Heart left ventricle (tissue), 16 donors: Measurements from ENCODE around the gene CD22. TPM values are rescaled to one million over a fixed set of nuclear protein-coding genes. Genes with fewer than 3 reads are reported as not detected.
A peak's percentile ranks its signal among the peaks of the same experiment; 100 is the strongest.

ENCODE experiments used
- ATAC-seq, 4 donors: fragments of 200-7000 bp; cut with Tn5 transposase; one replicate each; pipeline ENCODE4 v1.9.1; 2020 to 2022; ENCODE audit warnings: moderate library complexity in 4 of 4, mild to moderate bottlenecking in 3 of 4, moderate number of reproducible peaks in 1 of 4
- DNase-seq, 5 donors: peaks; one replicate each; pipeline ENCODE4 v3.0.0-alpha.2; 2020
- H3K27ac ChIP-seq, 12 donors: fragments of 200-600 bp; sonication (generic) in 4 of 12; one replicate each; pipeline versions ENCODE4 v1.5.0 to v1.8.0; 2016 to 2022; ENCODE audit warnings: mild to moderate bottlenecking in 2 of 12
- H3K27me3 ChIP-seq, 9 donors: fragments of 200-600 bp; sonication (generic) in 2 of 9; one replicate each; pipeline versions ENCODE4 v1.5.1 to v1.8.0; 2016 to 2022; ENCODE audit warnings: mild to moderate bottlenecking in 3 of 9
- H3K36me3 ChIP-seq, 9 donors: fragments of 200-600 bp; sonication (generic) in 2 of 9; one replicate each; pipeline versions ENCODE4 v1.5.0 to v1.8.0; 2018 to 2022; ENCODE audit warnings: mild to moderate bottlenecking in 2 of 9
- H3K4me1 ChIP-seq, 12 donors: fragments of 200-600 bp; sonication (generic) in 4 of 12; one replicate each; pipeline versions ENCODE4 v1.5.0 to v1.8.0; 2016 to 2022; ENCODE audit warnings: mild to moderate bottlenecking in 3 of 12
- H3K4me3 ChIP-seq, 12 donors: fragments of 200-600 bp; sonication (generic) in 4 of 12; one replicate each; pipeline versions ENCODE4 v1.5.0 to v1.8.0; 2017 to 2022; ENCODE audit warnings: mild to moderate bottlenecking in 9 of 12, moderate library complexity in 4 of 12
- H3K9me3 ChIP-seq, 12 donors: fragments of 200-600 bp; sonication (generic) in 4 of 12; one replicate each; pipeline versions ENCODE4 v1.5.0 to v1.8.0; 2016 to 2022; ENCODE audit warnings: mild to moderate bottlenecking in 1 of 12
- CTCF ChIP-seq, 12 donors: fragments of 200-600 bp; sonication (generic) in 4 of 12; IDR thresholded peaks; one replicate each; pipeline versions ENCODE4 v1.5.0 to v1.8.0; 2018 to 2022; ENCODE audit warnings: antibody characterized with exemption in 12 of 12, mild to moderate bottlenecking in 5 of 12
- POLR2A ChIP-seq, 2 donors: fragments of 450-650 bp; IDR thresholded peaks; one replicate each; pipeline ENCODE4 v1.6.1; 2017; ENCODE audit warnings: antibody characterized with exemption in 2 of 2, mild to moderate bottlenecking in 2 of 2, moderate library complexity in 2 of 2
- WGBS, 4 donors: extraction: QIAGEN DNeasy Blood & Tissue Kit in 2 of 4; methylation state at CpG; one replicate each; pipeline versions ENCODE4 v1.1.5 to v1.1.7; 2013 to 2018; 5-methylcytosine and 5-hydroxymethylcytosine counted together
- intact Hi-C, 10 donors: fragments of 100-400 bp; cut with DNase I; formaldehyde crosslinking; loops; one replicate each; pipeline versions ENCODE4 v1.11.1 to v1.14.2; 2022
- polyA plus RNA-seq, 2 donors: library from polyadenylated mRNA; stranded (reverse); fragments of 200-250 nt; gene quantifications; one replicate each; pipeline ENCODE4 v1.2.3, GENCODE V29; 2013
- total RNA-seq, 9 donors: library from RNA; depleted of rRNA in 2 of 9; stranded (reverse); fragments of >200 nt in 2 of 9; fragmentation: NEBNext Ultra II Directional in 3 of 9; extraction: Animal tissue kit (Norgen Biotek cat#: 25700) in 3 of 9; gene quantifications; one replicate each; pipeline versions ENCODE4 v1.1.0 to v1.2.4, GENCODE V29; 2016 to 2023
- donor health status: ischemic (EF 13 %, LVEDD 7.1; RV severe dilation, severe dysfunction).
- donor health status: healthy with polysubstance abuse.
- donor health status: DM: no; HTN: yes; CAD: no.
- donor health status: DM: no; HTN: no; CAD: no.
- donor health status: ischemic (EF 25% LVEDD 6.9; RV normal size, moderate dysfunction).
- donor health status: ischemic (EF 25% LVEDD 5.7; RV mildly dilated, moderate dysfunction).
- donor health status: healthy.
- donor health status: DM: yes; HTN: yes; CAD: no.
- donor health status: ischemic (EF 35%, LVEDD 5.7; RV mildly dilated, moderate dysfunction).
- donor health status: nonischemic (EF 11% LVEDD 7.7; RV severe dilation, severe dysfunction).
- donor health status: DM: yes; HTN: yes; CAD: no.
- donor health status: PGD.
- donor health status: ischemic (EF 29% LVEDD 5.4; RV normal size, mild dysfunction).
- donor health status: nonischemic (EF 23%, LVEDD 6.1; RV moderate dilation, normal function).

Gene CD22
- total and polyA plus RNA-seq, 11 donors, result 0.11 to 3.3 (median 1.0) TPM; not detected in 2

GRCh38 chr19:35347171-35347929, 18.4 kb downstream of the CD22 start, which contains the start of gene FFAR1:
TSS of gene FFAR1 (plus strand) at chr19:35347902. CDS start at chr19:35351552, 3,650 bp downstream.
- Histone ChIP-seq H3K4me3 (no peak within 1 kb of the TSS), H3K27ac (peak within 1 kb of the TSS in 1 of 12 donors; percentile 84), H3K27me3 (peaks cover 0 to 9% (median 0%) of the 10 kb centered on the region in 9 donors), H3K9me3 (no peaks in the 10 kb centered on the region), H3K36me3 (no peaks in the 10 kb centered on the region), H3K4me1 (peaks cover 0 to 26% (median 0%) of the 10 kb centered on the region in 12 donors)
- intact Hi-C loops, result no loop called here
- TF ChIP-seq CTCF (IDR thresholded peaks at IDR 0.05) (no peak), POLR2A (IDR thresholded peaks at IDR 0.05) (no peak)
- DNase-seq (peak in 2 of 5 donors; percentile 28 to 37), ATAC-seq (peak in 1 of 4 donors; percentile 49)
- 67 to 70% (median 68%) methylated on average over 18 of the region's 18 CpGs for WGBS, 4 donors

GRCh38 chr19:35347930-35348298, 18.9 kb downstream of the CD22 start:
- no peaks in the 10 kb centered on the region for H3K36me3 ChIP-seq
- 78 to 85% (median 83%) methylated on average over 7 of the region's 7 CpGs for WGBS, 4 donors
- DNase-seq, result peak in 1 of 5 donors; percentile 4
- no peak overlapping the region for H3K4me3 ChIP-seq
- H3K27me3 ChIP-seq, result peaks cover 0 to 9% (median 0%) of the 10 kb centered on the region in 9 donors
- TF ChIP-seq POLR2A (IDR thresholded peaks at IDR 0.05), result no peak
- no peaks in the 10 kb centered on the region for H3K9me3 ChIP-seq
- H3K27ac ChIP-seq, result peak overlapping the region in 1 of 12 donors; percentile 84
- intact Hi-C loops, result no loop called here
- peaks cover 0 to 31% (median 0%) of the 10 kb centered on the region in 12 donors for H3K4me1 ChIP-seq
- no peak for ATAC-seq

GRCh38 chr19:35348911-35349611, 20.1 kb downstream of the CD22 start:
- intact Hi-C loops, result no loop called here
- Histone ChIP-seq H3K36me3 (no peaks in the 10 kb centered on the region), H3K27me3 (peaks cover 0 to 9% (median 0%) of the 10 kb centered on the region in 9 donors), H3K4me1 (peaks cover 0 to 32% (median 0%) of the 10 kb centered on the region in 12 donors), H3K27ac (no peak overlapping the region), H3K4me3 (no peak overlapping the region), H3K9me3 (no peaks in the 10 kb centered on the region)
- ATAC-seq (no peak), DNase-seq (peak in 1 of 5 donors; percentile 47)
- WGBS, 4 donors, result 77 to 84% (median 81%) methylated on average over 15 to 18 of the region's 18 CpGs
- TF ChIP-seq POLR2A (IDR thresholded peaks at IDR 0.05) (no peak), CTCF (IDR thresholded peaks at IDR 0.05) (no peak)

GRCh38 chr19:35349614-35350521, 20.9 kb downstream of the CD22 start:
- intact Hi-C loops, result loop anchor here in 6 of 10 donors (5.0 to 10.0 kb wide), 6 partner anchors 117 to 365 kb away; partner anchors contain the start of genes KRTDAP (in 2 of the 6) and KMT2B (in 1 of the 6)
- WGBS, 4 donors, result 81 to 85% (median 82%) methylated on average over 15 to 17 of the region's 17 CpGs
- no peaks in the 10 kb centered on the region for H3K9me3 ChIP-seq
- DNase-seq (peak in 1 of 5 donors; percentile 45), ATAC-seq (no peak)
- H3K4me3 ChIP-seq, result no peak overlapping the region
- H3K27ac ChIP-seq, result no peak overlapping the region
- peaks cover 0 to 32% (median 0%) of the 10 kb centered on the region in 12 donors for H3K4me1 ChIP-seq
- TF ChIP-seq CTCF (IDR thresholded peaks at IDR 0.05) (no peak), POLR2A (IDR thresholded peaks at IDR 0.05) (no peak)
- H3K27me3 ChIP-seq, result peaks cover 0 to 9% (median 0%) of the 10 kb centered on the region in 9 donors
- no peaks in the 10 kb centered on the region for H3K36me3 ChIP-seq
